Spinal cord (tissue), 10 donors: ENCODE data around the gene WWOX. TPM values are rescaled to one million over a fixed set of nuclear protein-coding genes. Genes with fewer than 3 reads are reported as not detected.

Source experiments
- DNase-seq, 6 donors: peaks; one replicate each; pipeline versions ENCODE4 v3.0.0 to v3.0.0-alpha.2; 2013 to 2015; ENCODE audit warnings: low spot score in 6 of 6, low read depth in 4 of 6
- H3K27ac ChIP-seq: one replicate; pipeline ENCODE4 v1.5.1; 2013; ENCODE audit warnings: low read depth, low read length, control low read depth
- H3K27me3 ChIP-seq: one replicate; pipeline ENCODE4 v1.6.1; 2013; ENCODE audit warnings: low read length; ENCODE audit not compliant: control insufficient read depth, insufficient read depth
- H3K36me3 ChIP-seq: one replicate; pipeline ENCODE4 v1.6.1; 2013; ENCODE audit warnings: low read length; ENCODE audit not compliant: control insufficient read depth, insufficient read depth
- H3K4me1 ChIP-seq: one replicate; pipeline ENCODE4 v1.6.1; 2013; ENCODE audit warnings: low read length; ENCODE audit not compliant: control insufficient read depth, insufficient read depth
- H3K4me3 ChIP-seq: one replicate; pipeline ENCODE4 v1.5.1; 2013; ENCODE audit warnings: low read depth, low read length, control low read depth
- H3K9me3 ChIP-seq: one replicate; pipeline ENCODE4 v1.6.1; 2013; ENCODE audit warnings: low read length; ENCODE audit not compliant: control insufficient read depth, insufficient read depth
- WGBS: methylation state at CpG from one replicate; pipeline ENCODE4 v1.1.5; 2013; ENCODE audit warnings: missing lambda C conversion rate; ENCODE audit not compliant: insufficient coverage; 5-methylcytosine and 5-hydroxymethylcytosine counted together
- polyA plus RNA-seq, 2 donors: library from polyadenylated mRNA; unstranded; fragments of 120-200 nt; gene quantifications; one replicate each; pipeline ENCODE4 v1.2.1, GENCODE V29; 2013; ENCODE audit not compliant: insufficient read length in 2 of 2
- total RNA-seq, 2 donors: library from RNA; depleted of rRNA in 1 of 2; stranded (reverse); fragments of 120-200 nt in 1 of 2; fragments of >200 nt in 1 of 2; gene quantifications; one replicate each; pipeline versions ENCODE4 v1.2.3 to v1.2.4, GENCODE V29; 2013 to 2014
- donor health status: healthy.

Gene WWOX
- total and polyA plus RNA-seq, 4 donors = 27.5 to 51.5 (median 32.5) TPM

- no peaks in the 10 kb centered on the region for H3K9me3 ChIP-seq
- no CpG with 5 or more reads among the region's 2 CpGs for WGBS
- no peaks in the 10 kb centered on the region for H3K4me1 ChIP-seq
- no peak overlapping the region for H3K27ac ChIP-seq
- H3K36me3 ChIP-seq = no peaks in the 10 kb centered on the region
- no peaks in the 10 kb centered on the region for H3K27me3 ChIP-seq
- no peak for DNase-seq
- H3K4me3 ChIP-seq = no peak overlapping the region
These were observed 689.2 kb downstream of the WWOX start for GRCh38 chr16:78788696-78789095.

GRCh38 chr16:78789561-78789960, 690.1 kb downstream of the WWOX start:
- DNase-seq = no peak
- H3K27ac ChIP-seq = no peak overlapping the region
- no CpG with 5 or more reads among the region's 2 CpGs for WGBS

GRCh38 chr16:78791011-78791410, 691.6 kb downstream of the WWOX start:
- no peak overlapping the region for H3K27ac ChIP-seq
- H3K27me3 ChIP-seq = no peaks in the 10 kb centered on the region
- no peaks in the 10 kb centered on the region for H3K36me3 ChIP-seq
- no peak overlapping the region for H3K4me3 ChIP-seq
- DNase-seq = no peak
- no peaks in the 10 kb centered on the region for H3K9me3 ChIP-seq
- H3K4me1 ChIP-seq = no peaks in the 10 kb centered on the region
- 100% methylated on average over 5 of the region's 8 CpGs for WGBS

More at GRCh38 chr16:78789561-78789960, 690.1 kb downstream of the WWOX start:
- Histone ChIP-seq H3K36me3 (no peaks in the 10 kb centered on the region), H3K4me3 (no peak overlapping the region), H3K9me3 (no peaks in the 10 kb centered on the region), H3K4me1 (no peaks in the 10 kb centered on the region), H3K27me3 (no peaks in the 10 kb centered on the region)

GRCh38 chr16:78791926-78792325, 692.5 kb downstream of the WWOX start:
- 96% methylated on average over 6 of the region's 7 CpGs for WGBS
- Histone ChIP-seq H3K36me3 (no peaks in the 10 kb centered on the region), H3K27ac (no peak overlapping the region), H3K4me1 (no peaks in the 10 kb centered on the region), H3K4me3 (no peak overlapping the region), H3K27me3 (no peaks in the 10 kb centered on the region), H3K9me3 (no peaks in the 10 kb centered on the region)
- no peak for DNase-seq

- WGBS = 97% methylated on average over 3 of the region's 5 CpGs
- DNase-seq = no peak
- H3K9me3 ChIP-seq = no peaks in the 10 kb centered on the region
- H3K27me3 ChIP-seq = no peaks in the 10 kb centered on the region
- H3K4me3 ChIP-seq = no peak overlapping the region
- no peak overlapping the region for H3K27ac ChIP-seq
- H3K4me1 ChIP-seq = no peaks in the 10 kb centered on the region
- no peaks in the 10 kb centered on the region for H3K36me3 ChIP-seq
These were observed 693.5 kb downstream of the WWOX start for GRCh38 chr16:78792952-78793351.

- no peaks in the 10 kb centered on the region for H3K36me3 ChIP-seq
- no peak overlapping the region for H3K4me3 ChIP-seq
- no peak for DNase-seq
- no peaks in the 10 kb centered on the region for H3K9me3 ChIP-seq
- H3K27me3 ChIP-seq = no peaks in the 10 kb centered on the region
- no peak overlapping the region for H3K27ac ChIP-seq
- H3K4me1 ChIP-seq = no peaks in the 10 kb centered on the region
- 94% methylated on average over 4 of the region's 6 CpGs for WGBS
These were observed 695.3 kb downstream of the WWOX start for GRCh38 chr16:78794581-78795250.

- Histone ChIP-seq H3K4me1 (no peaks in the 10 kb centered on the region), H3K4me3 (no peak overlapping the region), H3K9me3 (no peaks in the 10 kb centered on the region), H3K36me3 (no peaks in the 10 kb centered on the region), H3K27ac (no peak overlapping the region), H3K27me3 (no peaks in the 10 kb centered on the region)
- WGBS = no CpG with 5 or more reads among the region's 1 CpG
- no peak for DNase-seq
These were observed 696.0 kb downstream of the WWOX start for GRCh38 chr16:78795433-78795832.

- Histone ChIP-seq H3K27me3 (no peaks in the 10 kb centered on the region), H3K4me3 (no peak overlapping the region), H3K27ac (no peak overlapping the region), H3K4me1 (no peaks in the 10 kb centered on the region), H3K9me3 (no peaks in the 10 kb centered on the region), H3K36me3 (no peaks in the 10 kb centered on the region)
- peak in 3 of 6 donors; percentile 22 to 80 (median 62) for DNase-seq
- WGBS = 100% methylated on average over 1 of the region's 3 CpGs
These were observed 696.9 kb downstream of the WWOX start for GRCh38 chr16:78796221-78796866.

- no peaks in the 10 kb centered on the region for H3K4me1 ChIP-seq
- H3K27ac ChIP-seq = no peak overlapping the region
- no peak overlapping the region for H3K4me3 ChIP-seq
- no peak for DNase-seq
- no peaks in the 10 kb centered on the region for H3K9me3 ChIP-seq
- 73% methylated on average over 2 of the region's 5 CpGs for WGBS
- H3K27me3 ChIP-seq = no peaks in the 10 kb centered on the region
- no peaks in the 10 kb centered on the region for H3K36me3 ChIP-seq
These were observed 700.0 kb downstream of the WWOX start for GRCh38 chr16:78799429-78799828.

GRCh38 chr16:78800523-78800922, 701.1 kb downstream of the WWOX start:
- Histone ChIP-seq H3K4me1 (no peaks in the 10 kb centered on the region), H3K9me3 (no peaks in the 10 kb centered on the region), H3K27me3 (no peaks in the 10 kb centered on the region), H3K4me3 (no peak overlapping the region), H3K27ac (no peak overlapping the region), H3K36me3 (no peaks in the 10 kb centered on the region)
- 20% methylated on average over 3 of the region's 3 CpGs for WGBS
- peak in 2 of 6 donors; percentile 18 to 58 for DNase-seq
